NCI-H146 treated with DMSO at 0.1 percent for 48 hours (cell line): ENCODE results near the gene COL4A4.

ENCODE experiments used
- DNase-seq: peaks from one replicate; lab custom pipeline; 2025; ENCODE audit not compliant: unreplicated experiment; lab: John Stamatoyannopoulos, UW

COL4A4 gene

DNA sequence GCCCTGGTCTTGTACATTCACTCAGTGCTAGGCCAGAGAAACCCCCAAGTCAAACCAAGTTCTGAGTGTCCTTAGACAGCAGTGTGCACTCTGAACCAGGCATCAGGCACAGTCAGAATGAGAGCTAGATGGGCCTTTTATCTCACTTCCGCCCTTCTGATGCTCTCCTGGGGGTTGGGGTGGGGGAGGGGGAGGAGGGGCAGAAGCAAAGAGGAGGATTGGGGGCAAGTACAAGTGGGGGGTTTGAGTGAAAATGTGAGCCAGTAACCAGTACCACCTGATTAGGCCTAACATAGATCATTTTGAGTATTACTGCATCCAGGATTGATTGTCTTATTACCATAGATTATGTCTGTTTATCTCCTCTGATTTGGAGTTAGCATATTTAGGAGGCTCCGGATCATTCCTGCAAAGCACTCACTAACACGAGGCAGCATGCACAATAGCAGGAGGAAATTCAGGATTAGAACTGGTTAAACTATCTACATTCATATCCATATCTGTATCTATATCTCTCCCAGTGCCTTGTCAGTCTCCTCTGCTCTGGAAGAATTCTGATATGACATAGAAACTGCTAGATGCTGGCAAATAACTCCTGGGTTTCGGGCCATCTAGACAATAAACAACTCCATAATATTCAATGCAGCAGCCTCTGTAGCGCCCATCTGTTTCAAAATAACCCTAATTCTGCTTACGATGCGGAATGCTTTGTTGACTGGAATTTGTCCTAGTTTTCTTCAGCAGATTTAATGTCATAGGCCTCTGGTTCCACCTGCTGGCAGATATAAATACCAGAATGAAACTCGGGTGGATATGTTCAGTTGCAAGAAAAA lies 179.0 kb downstream of the COL4A4 start:
- peak; percentile 27 for DNase-seq

- no peak for DNase-seq
These were observed 179.9 kb downstream of the COL4A4 start for GRCh38 chr2:226983895-226984749.

- peak; percentile 56 for DNase-seq
These were observed 182.1 kb downstream of the COL4A4 start for GRCh38 chr2:226981791-226982326.

DNA sequence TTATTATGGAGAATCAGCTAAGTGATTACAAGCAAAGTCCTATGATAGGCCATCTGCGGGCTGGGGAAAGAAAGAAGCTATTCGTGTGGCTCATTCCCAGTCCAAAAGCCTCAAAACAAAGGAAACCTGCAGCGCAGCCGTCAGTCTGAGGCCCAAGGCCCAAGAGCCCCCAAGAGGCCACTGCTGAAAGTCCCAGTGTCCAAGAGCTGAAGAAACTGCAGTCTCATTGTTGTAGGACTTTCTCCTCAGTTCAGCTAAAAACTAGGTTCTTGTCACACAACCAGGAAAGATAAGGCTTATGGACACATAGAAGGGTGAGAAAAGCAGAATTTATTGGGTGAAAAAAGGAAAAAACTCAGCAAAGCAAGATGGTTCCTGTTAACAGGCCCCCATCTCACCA lies 185.0 kb downstream of the COL4A4 start:
- DNase-seq, result no peak

DNA sequence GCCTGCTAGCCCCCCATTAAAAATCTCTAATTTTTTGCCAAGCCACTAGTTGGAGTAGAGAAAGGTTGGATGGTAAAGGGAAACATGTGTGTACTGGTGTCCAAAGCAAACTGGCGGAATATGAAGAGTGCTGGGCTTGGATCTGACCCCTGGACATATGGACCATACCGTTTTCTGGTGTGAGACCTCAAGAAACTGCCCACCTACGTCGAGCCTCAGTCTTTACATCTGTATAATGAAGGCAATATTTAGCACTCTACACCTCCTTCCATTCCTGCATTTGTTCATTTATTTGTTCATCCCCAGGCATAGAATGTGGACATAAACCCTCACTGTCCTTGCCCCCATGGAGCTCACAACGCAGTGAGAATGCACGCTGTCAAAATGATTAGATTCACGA lies 185.7 kb downstream of the COL4A4 start:
- DNase-seq, result no peak

GRCh38 chr2:226977775-226978190 lies 186.2 kb downstream of the COL4A4 start:
- no peak for DNase-seq

- no peak for DNase-seq
These were observed 190.2 kb downstream of the COL4A4 start for GRCh38 chr2:226973816-226974215.

GRCh38 chr2:226971770-226972169 lies 192.2 kb downstream of the COL4A4 start:
- DNase-seq, result no peak

DNA sequence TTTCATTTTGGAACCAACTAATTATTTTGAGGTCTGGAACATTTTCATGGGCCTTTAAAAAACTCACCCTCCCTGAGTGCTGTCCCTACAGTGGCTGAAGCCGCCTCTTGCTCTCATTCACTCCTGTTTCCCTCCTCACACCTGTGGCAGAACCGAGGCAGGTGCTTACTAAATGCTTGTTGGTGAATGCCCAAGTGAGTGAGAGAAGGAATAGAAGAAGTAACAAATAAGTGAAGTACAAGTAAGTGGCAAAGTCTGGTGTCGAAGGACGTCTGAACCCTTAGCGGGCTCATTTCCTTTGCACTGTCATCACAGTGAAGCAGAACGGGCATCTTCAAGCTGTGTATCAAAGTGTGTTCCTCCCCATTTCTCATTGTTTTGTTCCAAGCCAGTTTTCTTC lies 192.9 kb downstream of the COL4A4 start:
- no peak for DNase-seq

- DNase-seq, result no peak
These were observed 193.6 kb downstream of the COL4A4 start for GRCh38 chr2:226970362-226970761.

DNA sequence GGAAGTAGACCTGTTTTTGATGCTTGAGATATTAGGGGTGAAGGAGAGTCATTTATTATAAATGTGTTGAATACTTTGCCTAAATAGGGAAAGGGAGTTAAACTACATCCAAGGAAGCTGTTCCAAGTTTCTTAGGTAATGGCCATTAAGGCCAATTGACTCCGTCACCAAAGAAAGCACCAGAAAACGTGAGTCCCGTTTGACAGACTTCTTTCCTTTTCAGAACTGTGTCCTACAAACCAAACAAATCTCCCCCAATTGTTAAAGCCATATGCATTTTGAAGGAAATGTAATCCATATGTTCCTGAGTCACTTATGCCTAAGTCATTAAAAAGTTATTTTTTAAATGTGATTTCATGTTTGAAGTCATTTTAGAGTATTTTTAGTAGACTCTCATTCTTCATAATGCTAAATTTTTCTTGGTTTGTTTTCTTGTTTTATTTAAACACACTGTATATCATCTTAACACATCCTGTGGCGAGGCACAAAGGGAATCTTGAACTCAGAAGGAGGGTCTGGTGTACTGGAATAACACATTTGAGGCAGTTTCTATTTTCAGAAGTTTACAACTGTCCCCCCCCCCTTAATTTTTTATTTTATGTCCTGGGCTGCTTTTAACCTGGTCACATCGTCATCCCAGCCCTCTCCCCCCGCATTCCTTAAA lies 194.5 kb downstream of the COL4A4 start:
- DNase-seq, result no peak

DNA sequence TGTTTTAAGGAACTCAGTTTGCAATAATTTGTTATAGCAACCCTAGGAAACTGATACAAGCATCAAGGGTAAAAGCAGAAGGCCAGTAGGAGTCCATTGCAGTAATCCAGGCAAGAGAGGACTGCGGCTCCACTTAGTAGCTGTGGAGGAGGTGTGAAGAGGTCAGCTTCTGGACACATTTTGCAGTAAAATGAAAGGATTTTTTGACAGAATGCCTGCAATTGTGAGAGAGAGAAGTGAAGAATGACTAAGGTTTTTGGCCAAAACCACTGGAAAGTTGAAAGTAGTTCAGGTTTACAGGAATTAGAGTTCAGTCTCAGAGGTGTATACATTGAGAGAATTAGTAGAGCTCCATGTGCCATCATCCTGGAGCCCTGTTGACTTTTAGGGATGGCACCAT lies 198.6 kb downstream of the COL4A4 start:
- no peak for DNase-seq

DNA sequence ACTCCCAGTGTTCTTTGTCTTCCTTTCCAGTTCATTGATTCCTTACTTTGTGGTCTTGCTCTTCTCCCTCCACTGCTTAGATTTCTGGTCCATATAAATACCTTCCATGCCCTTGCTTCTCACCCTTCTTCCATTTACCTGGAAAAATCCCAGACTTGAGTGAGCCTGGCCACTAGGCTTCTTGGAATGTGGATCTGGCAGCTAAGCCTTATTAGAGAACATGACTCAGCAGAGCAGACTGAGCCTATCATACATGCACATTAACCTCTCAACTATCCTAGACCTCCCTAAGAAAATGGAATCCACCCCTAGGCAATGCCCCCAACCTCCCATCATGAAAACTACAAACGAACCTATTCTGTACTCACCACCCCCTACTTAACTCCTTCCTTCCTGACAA lies 200.5 kb downstream of the COL4A4 start:
- DNase-seq, result no peak

GRCh38 chr2:226962176-226962773 lies 201.7 kb downstream of the COL4A4 start:
- DNase-seq, result no peak

- no peak for DNase-seq
These were observed 204.6 kb downstream of the COL4A4 start for GRCh38 chr2:226959418-226959817.

- DNase-seq, result no peak
These were observed 207.3 kb downstream of the COL4A4 start for GRCh38 chr2:226956659-226957058.

DNA sequence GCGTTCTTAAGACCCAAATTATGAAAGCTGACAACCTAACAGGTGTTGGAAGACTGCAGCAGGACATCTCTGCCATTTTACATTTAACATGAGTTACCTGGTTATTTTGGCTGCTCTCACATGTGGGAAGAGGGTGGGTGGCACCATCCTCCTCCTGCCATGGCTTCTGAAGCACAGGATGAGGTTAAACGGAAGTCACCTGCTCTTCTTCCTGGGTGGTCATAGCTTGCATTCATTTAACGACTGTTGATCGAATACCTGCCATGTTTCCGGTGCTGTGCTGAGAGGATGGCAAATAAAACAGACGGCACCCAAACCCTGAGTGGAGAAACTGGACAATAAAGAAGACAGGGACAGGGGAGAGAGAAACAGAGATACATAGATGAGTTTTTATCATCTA lies 210.2 kb downstream of the COL4A4 start:
- DNase-seq, result no peak

DNA sequence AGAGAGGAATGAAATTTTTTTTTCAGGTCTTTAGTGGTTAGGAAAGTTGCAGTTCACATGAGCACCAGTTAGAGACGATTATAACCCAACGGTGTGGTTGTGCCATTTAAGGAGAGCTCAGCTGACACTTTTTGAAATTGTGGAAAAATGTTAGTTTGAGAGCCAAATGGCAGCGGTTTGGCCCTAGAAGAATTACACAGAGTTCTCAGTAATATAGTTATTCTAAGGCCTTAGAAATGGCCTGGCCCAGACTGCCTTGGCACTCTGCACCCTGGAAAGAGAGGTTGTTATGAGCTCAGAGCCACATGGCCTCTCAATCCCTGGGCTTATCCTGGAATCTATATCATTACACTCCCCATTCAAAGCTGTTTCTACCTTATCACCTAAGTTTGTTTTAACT lies 210.8 kb downstream of the COL4A4 start:
- no peak for DNase-seq
